Measurements from ENCODE around the gene CST9. TPM values are rescaled to one million over a fixed set of nuclear protein-coding genes. Genes with fewer than 3 reads are reported as not detected.

The CST9 gene, protein sequence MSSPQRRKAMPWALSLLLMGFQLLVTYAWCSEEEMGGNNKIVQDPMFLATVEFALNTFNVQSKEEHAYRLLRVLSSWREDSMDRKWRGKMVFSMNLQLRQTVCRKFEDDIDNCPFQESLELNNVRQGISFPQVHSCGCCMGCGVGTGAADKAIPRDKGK
- under 1 TPM in 5 of 8 experiments, not detected in 3; 0.17 to 0.54 (median 0.38) TPM for total RNA-seq

DNA sequence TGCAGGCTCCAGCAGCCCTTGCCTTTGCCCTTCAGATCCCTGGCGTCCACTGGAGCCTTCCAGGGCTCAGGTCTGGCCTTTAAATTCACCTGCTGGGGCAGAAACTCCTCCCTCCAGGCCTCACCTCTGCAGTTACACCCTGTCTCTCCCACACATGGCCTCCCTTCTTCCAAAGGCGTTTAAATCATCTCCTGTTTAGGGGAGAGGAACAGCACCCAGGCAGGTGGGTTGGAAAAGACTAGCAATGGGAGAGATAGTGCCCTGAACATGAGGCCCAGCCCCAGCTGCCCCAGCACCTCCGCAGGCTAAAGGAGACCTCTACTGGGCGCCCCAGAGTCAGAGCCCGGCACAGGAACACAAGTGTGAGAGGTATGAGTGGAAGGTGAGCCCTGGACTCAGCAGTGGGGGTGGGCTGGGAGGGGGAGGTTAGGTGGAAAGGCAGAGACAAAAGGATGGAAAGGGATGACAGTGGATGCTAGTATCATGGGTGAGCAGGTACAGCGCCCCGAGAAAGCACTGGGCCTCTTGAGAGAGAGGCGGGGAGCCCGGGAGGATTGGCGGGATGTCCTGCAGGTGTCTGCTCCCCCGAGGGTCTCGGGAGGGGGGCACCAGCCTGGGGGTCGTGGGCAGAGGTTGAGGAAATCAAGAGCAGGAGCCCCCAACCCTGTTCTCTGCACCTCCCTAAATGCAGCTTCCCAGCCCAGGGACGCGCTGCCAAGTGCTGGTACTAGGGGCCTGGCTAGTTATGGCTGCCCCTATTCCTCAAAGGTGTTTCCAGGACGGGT is at the start of gene CST9:
Gene CST9 (minus strand): TSS at position 51 of the 785 bp plus-strand sequence. CDS start 53 bp downstream, outside the sequence.
- Histone ChIP-seq H3K4me3 (no peak within 1 kb of the TSS), H3K4me1 (replicated peaks in 1 of 2) (no peaks in the 10 kb centered on the region), H3K27ac (no peak within 1 kb of the TSS)
- peak in 2 of 8 experiments; percentile 15 to 25 for ATAC-seq (replicated peaks in 6 of 8)
- in situ Hi-C loops (cut with MboI; ENCODE audit: low pct_unique_long_range_greater_than_20kb in 2 of 9, low sequenced_read_pairs in 9 of 9, unreplicated experiment in 9 of 9) = loop anchor here in 4 of 9 experiments (10.0 to 25.0 kb wide), 2 partner anchors 161 to 169 kb away; partner anchors contain the start of gene CSTL1 (in 1 of the 4)
- WGBS, 10 experiments = 40 to 100% methylated on average over 1 of the region's 16 CpGs; no CpG with 5 or more reads in 8 of the 10 experiments

DNA sequence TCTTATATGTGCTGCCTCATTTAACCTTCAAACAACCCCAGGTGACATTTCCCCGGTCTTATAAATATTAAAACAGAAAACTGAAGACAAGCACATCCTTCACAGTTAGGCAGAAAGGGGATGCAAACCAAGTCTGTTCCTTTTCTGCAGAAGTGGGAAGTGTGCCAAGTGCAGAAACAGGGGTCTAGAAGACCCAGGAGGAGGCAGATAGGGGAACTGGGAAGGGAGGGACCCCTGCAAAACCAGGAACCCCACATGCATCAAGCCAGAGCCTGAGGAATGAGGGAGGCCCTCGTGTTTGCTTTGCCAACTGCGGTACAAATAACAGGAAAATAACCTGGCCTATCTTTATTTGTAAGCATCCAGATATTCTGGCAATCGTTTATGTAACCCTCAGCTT is 49.0 kb upstream of the CST9 start:
- Histone ChIP-seq H3K4me3 (no peak overlapping the region), H3K27ac (no peak overlapping the region), H3K4me1 (replicated peaks in 1 of 2) (no peaks in the 10 kb centered on the region)
- WGBS, 10 experiments = 28 to 90% (median 74%) methylated on average over 1 to 4 of the region's 4 CpGs; no CpG with 5 or more reads in 1 of the 10 experiments
- in situ Hi-C loops (cut with MboI; ENCODE audit: low pct_unique_long_range_greater_than_20kb in 2 of 9, low sequenced_read_pairs in 9 of 9, unreplicated experiment in 9 of 9) = no loop called here
- no peak for ATAC-seq (replicated peaks in 6 of 8)

DNA sequence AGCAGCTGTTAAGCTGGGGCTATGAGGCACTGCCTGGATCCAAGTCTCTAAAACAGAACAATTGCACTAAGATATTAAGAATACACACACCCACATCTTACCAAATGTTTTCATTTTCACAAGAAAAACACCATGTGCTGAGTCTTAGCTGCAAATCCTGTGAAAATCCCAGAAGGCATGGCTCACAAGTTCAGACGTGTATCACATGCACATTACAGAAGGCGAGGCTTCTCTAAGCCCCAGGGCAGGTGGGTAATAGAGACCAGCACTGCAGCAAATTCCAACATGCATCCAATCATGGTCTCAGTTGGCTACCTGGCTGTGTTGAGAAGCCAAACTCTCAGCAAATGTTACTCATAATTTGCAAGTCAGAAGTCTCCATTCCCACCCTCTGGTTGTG is 48.3 kb upstream of the CST9 start:
- Histone ChIP-seq H3K27ac (no peak overlapping the region), H3K4me3 (no peak overlapping the region), H3K4me1 (replicated peaks in 1 of 2) (no peaks in the 10 kb centered on the region)
- in situ Hi-C loops (cut with MboI; ENCODE audit: low pct_unique_long_range_greater_than_20kb in 2 of 9, low sequenced_read_pairs in 9 of 9, unreplicated experiment in 9 of 9) = no loop called here
- WGBS, 10 experiments = 0 to 100% (median 75%) methylated on average over 1 to 2 of the region's 2 CpGs; no CpG with 5 or more reads in 6 of the 10 experiments
- ATAC-seq (replicated peaks in 6 of 8) = peak in 1 of 8 experiments; percentile 51

DNA sequence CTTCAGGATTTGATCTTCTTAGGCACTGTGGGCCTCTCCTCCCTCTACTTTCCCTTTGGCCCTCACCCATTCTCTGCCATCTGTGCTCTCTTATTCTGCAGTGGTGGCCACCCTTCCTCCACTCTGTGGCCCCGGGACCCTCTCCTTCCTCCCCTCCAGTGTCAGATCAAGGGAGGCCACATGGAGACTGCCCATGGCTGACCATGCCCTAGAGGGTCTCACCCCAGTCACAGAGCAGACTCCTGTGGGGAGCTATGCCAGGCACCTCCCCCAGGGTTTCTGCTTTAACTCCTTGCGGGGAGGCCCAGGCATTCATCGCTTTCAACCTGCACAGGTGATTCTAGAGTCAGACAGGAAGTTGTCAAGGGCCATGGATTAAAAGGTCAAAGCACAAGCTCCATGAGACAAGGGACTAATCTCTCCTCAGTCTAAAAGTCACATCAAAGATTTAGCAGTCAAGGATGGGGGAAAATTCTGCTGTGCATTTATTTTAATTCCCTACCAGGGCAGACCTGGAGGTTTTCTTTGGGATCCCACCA is 47.8 kb upstream of the CST9 start:
- WGBS, 10 experiments = 0 to 100% (median 92%) methylated on average over 1 to 2 of the region's 3 CpGs; no CpG with 5 or more reads in 3 of the 10 experiments
- Histone ChIP-seq H3K27ac (no peak overlapping the region), H3K4me3 (no peak overlapping the region), H3K4me1 (replicated peaks in 1 of 2) (no peaks in the 10 kb centered on the region)
- no peak for ATAC-seq (replicated peaks in 6 of 8)
- in situ Hi-C loops (cut with MboI; ENCODE audit: low pct_unique_long_range_greater_than_20kb in 2 of 9, low sequenced_read_pairs in 9 of 9, unreplicated experiment in 9 of 9) = no loop called here

DNA sequence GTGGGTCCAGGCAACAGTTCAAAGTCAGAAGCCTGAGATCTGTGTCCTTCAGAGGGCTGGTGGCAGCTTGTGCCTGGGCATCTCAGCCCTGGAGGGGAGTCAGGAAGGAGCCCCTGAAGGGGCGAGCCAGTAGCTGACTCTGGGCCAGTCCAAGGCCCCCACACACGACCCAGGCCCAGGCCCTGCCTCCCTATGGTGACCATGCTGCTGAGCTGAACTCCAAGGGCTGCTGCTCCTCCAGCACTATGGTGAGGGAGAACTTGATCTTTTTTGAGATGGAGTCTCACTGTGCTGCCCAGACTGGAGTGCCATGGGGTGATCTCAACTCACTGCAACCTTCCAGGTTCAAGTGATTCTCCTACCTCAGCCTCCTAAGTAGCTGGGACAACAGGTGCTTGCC is 47.2 kb upstream of the CST9 start:
- no peak overlapping the region for H3K27ac ChIP-seq
- WGBS, 10 experiments = 20 to 80% methylated on average over 1 of the region's 2 CpGs; no CpG with 5 or more reads in 8 of the 10 experiments
- in situ Hi-C loops (cut with MboI; ENCODE audit: low pct_unique_long_range_greater_than_20kb in 2 of 9, low sequenced_read_pairs in 9 of 9, unreplicated experiment in 9 of 9) = no loop called here
- no peak for ATAC-seq (replicated peaks in 6 of 8)
- no peak overlapping the region for H3K4me3 ChIP-seq
- H3K4me1 ChIP-seq (replicated peaks in 1 of 2) = no peaks in the 10 kb centered on the region

DNA sequence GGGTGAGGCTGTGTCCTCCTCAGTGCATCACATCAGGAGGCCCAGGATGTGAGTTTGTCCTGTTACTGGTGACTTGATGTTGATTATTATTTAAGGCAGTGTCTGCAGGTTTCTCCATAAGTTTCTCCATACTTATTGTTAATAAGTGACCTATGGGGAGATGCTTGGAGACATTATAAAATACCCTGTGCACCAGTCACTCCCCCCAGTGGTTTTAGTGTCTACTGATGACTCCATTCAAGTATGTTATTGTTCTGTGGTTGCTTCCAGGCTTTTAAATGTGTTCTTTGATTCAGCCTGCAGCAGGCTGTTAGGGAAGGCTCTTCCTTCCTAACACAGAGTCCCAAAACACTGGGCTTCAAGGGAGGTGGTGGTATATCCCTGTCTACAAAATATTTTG is 46.7 kb upstream of the CST9 start:
- H3K27ac ChIP-seq = no peak overlapping the region
- H3K4me3 ChIP-seq = no peak overlapping the region
- no peak for ATAC-seq (replicated peaks in 6 of 8)
- no peaks in the 10 kb centered on the region for H3K4me1 ChIP-seq (replicated peaks in 1 of 2)
- in situ Hi-C loops (cut with MboI; ENCODE audit: low pct_unique_long_range_greater_than_20kb in 2 of 9, low sequenced_read_pairs in 9 of 9, unreplicated experiment in 9 of 9) = no loop called here

DNA sequence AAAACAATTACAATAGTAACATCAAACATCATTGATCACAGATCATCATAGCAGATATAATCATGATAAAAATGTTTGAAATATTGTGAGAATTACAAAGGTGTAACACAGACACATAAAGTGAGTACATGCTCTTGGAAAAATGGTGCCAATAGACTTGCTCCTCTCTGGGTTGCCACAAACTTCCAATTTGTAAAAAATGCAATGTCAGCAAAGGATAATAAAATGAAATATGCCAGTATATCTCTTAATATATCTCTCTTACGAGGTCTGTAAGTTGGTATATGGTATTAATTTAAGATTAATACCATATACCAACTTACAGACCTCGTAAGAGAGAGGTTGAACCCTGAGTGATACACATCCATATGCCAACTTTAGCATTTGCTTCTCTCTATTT is 45.4 kb upstream of the CST9 start:
- in situ Hi-C loops (cut with MboI; ENCODE audit: low pct_unique_long_range_greater_than_20kb in 2 of 9, low sequenced_read_pairs in 9 of 9, unreplicated experiment in 9 of 9) = no loop called here
- 50 to 100% (median 67%) methylated on average over 1 to 2 of the region's 2 CpGs; no CpG with 5 or more reads in 2 of the 10 experiments for WGBS, 10 experiments
- no peaks in the 10 kb centered on the region for H3K4me1 ChIP-seq (replicated peaks in 1 of 2)
- no peak overlapping the region for H3K4me3 ChIP-seq
- H3K27ac ChIP-seq = no peak overlapping the region
- no peak for ATAC-seq (replicated peaks in 6 of 8)

DNA sequence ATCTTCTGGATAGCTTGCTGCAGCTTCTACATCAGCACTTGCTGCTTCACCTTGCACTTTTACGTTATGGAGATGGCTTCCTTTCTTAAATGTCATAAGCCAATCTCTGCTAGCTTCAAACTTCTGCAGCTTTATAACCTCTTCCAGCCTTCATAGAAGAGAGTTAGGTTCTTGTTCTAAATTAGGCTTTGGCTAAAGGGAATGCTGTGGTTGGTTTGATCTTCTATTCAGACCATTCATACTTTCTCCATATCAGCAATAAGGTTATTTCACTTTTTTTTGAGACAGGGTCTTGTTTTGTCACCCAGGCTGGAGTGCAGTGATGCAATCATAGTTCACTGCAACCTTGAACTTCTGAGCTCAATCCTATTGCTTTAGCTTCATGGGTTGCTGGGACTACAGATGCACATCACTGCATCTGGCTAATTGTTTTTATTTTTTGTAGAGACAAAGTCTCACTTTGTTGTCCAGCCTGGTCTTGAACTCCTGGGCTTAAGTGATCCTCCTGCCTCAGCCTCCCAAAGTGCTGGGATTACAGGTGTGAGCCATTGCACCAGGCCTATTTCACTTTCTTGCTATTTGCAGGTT is 44.2 kb upstream of the CST9 start:
- ATAC-seq (replicated peaks in 6 of 8) = no peak
- WGBS, 10 experiments = 17 to 100% (median 75%) methylated on average over 1 of the region's 1 CpG; no CpG with 5 or more reads in 3 of the 10 experiments
- in situ Hi-C loops (cut with MboI; ENCODE audit: low pct_unique_long_range_greater_than_20kb in 2 of 9, low sequenced_read_pairs in 9 of 9, unreplicated experiment in 9 of 9) = no loop called here
- no peak overlapping the region for H3K4me3 ChIP-seq
- no peaks in the 10 kb centered on the region for H3K4me1 ChIP-seq (replicated peaks in 1 of 2)
- H3K27ac ChIP-seq = no peak overlapping the region

DNA sequence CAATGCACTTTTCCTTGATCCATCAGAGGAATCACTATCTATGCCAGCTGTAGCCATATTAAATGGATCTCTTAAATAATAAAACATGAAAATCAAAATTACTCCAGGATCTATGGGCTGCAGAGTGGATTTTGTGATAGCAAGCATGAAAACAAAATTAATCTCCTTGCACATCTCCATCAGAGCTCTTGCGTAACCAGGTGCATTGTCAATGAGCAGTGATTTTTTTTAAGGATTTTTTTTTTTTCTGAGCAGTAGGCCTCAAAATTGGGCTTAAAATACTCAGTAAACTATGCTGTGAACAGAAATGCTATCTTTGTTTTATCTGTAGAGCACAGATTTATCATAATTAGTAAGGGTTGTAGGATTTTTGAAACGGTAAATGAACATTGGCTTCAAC is 43.5 kb upstream of the CST9 start:
- WGBS, 10 experiments = 50 to 95% (median 75%) methylated on average over 1 to 2 of the region's 2 CpGs; no CpG with 5 or more reads in 3 of the 10 experiments
- no peak for ATAC-seq (replicated peaks in 6 of 8)
- Histone ChIP-seq H3K4me3 (no peak overlapping the region), H3K27ac (no peak overlapping the region), H3K4me1 (replicated peaks in 1 of 2) (no peaks in the 10 kb centered on the region)
- in situ Hi-C loops (cut with MboI; ENCODE audit: low pct_unique_long_range_greater_than_20kb in 2 of 9, low sequenced_read_pairs in 9 of 9, unreplicated experiment in 9 of 9) = no loop called here

DNA sequence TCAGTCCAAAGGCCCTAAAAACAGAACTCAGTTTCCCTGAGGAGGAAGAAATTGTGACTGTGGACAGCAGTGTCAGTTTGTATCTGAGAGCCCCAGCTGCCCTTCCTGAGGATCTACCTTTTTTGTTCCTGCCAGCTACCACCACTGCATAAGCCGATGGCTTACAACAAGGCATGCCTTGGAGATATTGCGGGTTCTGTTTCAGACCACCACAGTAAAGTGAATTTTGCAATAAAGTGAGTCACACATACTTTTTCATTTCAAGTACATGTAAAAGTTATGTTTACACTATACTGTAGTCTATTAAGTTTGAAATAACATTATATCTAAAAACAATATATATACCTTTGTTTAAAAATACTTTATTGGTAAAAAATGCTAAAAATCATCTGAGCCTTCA is 41.6 kb upstream of the CST9 start:
- Histone ChIP-seq H3K4me1 (replicated peaks in 1 of 2) (no peaks in the 10 kb centered on the region), H3K4me3 (no peak overlapping the region), H3K27ac (no peak overlapping the region)
- no peak for ATAC-seq (replicated peaks in 6 of 8)
- in situ Hi-C loops (cut with MboI; ENCODE audit: low pct_unique_long_range_greater_than_20kb in 2 of 9, low sequenced_read_pairs in 9 of 9, unreplicated experiment in 9 of 9) = no loop called here
- WGBS, 10 experiments = 80 to 100% (median 100%) methylated on average over 1 to 2 of the region's 2 CpGs; no CpG with 5 or more reads in 4 of the 10 experiments

DNA sequence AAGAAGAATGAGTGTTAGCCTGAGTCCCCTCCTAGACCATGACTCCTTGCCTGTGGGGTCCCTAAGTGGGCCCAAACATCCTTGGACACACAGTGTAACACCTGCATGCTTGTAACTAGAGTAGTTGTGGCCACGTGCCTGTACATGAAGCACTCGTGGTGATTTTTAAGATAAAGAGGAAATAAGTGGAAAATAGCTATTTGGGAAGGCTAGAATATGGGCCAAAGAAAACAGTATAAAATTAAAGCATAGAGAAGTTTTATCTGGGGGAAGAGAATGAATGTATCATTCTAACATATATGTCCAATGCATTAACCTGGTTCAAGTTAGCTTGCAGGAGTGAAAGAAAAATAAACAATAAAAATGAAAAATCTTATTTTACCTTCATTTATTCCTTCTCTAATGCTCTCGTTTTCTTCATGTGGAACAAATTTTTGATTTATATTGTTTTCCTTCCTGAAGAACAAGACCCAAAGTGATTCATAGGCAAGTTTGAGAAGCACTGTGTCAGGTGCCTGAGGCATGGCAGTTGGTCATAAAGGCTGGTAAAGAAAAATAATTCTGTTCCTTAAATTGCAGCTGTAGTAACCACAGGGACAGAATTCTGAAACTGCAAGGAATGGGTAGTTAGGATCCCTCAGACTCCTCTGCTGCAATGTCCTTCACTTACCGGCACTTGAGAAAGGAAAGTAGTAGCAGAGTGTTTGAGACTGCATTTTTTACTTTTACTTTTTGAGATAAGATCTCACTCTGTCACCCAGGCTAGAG is 40.6 kb upstream of the CST9 start:
- H3K27ac ChIP-seq = no peak overlapping the region
- in situ Hi-C loops (cut with MboI; ENCODE audit: low pct_unique_long_range_greater_than_20kb in 2 of 9, low sequenced_read_pairs in 9 of 9, unreplicated experiment in 9 of 9) = no loop called here
- H3K4me3 ChIP-seq = no peak overlapping the region
- 50 to 89% (median 69%) methylated on average over 2 to 4 of the region's 4 CpGs; no CpG with 5 or more reads in 1 of the 10 experiments for WGBS, 10 experiments
- no peak for ATAC-seq (replicated peaks in 6 of 8)
- H3K4me1 ChIP-seq (replicated peaks in 1 of 2) = no peaks in the 10 kb centered on the region

DNA sequence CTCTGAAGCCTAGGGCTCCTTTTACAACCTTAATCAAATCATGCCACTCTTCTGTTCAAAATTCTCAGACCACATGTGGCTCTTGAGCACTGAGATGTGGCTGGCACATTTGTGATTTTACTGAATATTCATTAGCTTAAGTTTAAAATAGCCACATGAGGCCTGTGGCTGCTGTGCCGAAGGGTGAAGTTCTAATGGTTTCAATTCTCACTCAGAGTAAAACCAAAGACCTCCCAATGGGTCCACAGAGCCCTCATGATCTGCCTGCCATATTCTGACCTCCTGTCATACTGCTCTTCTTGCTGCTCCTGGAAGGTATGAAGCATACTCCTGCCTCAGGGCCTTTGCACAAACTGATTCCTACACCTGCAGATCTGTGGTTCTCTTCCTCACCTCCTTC is 39.9 kb upstream of the CST9 start:
- in situ Hi-C loops (cut with MboI; ENCODE audit: low pct_unique_long_range_greater_than_20kb in 2 of 9, low sequenced_read_pairs in 9 of 9, unreplicated experiment in 9 of 9) = no loop called here
- 0 to 83% (median 61%) methylated on average over 1 of the region's 1 CpG; no CpG with 5 or more reads in 6 of the 10 experiments for WGBS, 10 experiments

More for the DNA sequence above, 39.9 kb upstream of the CST9 start:
- Histone ChIP-seq H3K4me3 (no peak overlapping the region), H3K4me1 (replicated peaks in 1 of 2) (no peaks in the 10 kb centered on the region), H3K27ac (no peak overlapping the region)
- ATAC-seq (replicated peaks in 6 of 8) = peak in 3 of 8 experiments; percentile 13 to 45 (median 28)
